SK-N-SH (cell line): ENCODE data around the gene SERPINB10. TPM values are rescaled to one million over a fixed set of nuclear protein-coding genes. Genes with fewer than 3 reads are reported as not detected.

Experiments
- CTCF ChIA-PET: fragments of 300-600, 350-600 bp; formaldehyde crosslinking; extraction: SDS; loops from one replicate; lab custom pipeline; 2021; lab: Yijun Ruan, JAX
- POLR2A ChIA-PET: fragments of 350-600 bp; sonication (Branson Sonifier 250); formaldehyde crosslinking; extraction: SDS; loops from one replicate; lab custom pipeline; 2020; ENCODE audit warnings: antibody characterized with exemption, inconsistent platforms; lab: Yijun Ruan, JAX
- DNase-seq: peaks from one replicate; pipeline ENCODE4 v3.0.0; 2012
- H2AFZ ChIP-seq: fragments of 200-600 bp; sonication (generic); 2 replicates; pipeline ENCODE4 v1.8.1; 2016; ENCODE audit warnings: antibody characterized with exemption, mild to moderate bottlenecking, low read depth
- H3F3A ChIP-seq: fragments of 200-600 bp; sonication (generic); replicated peaks from 2 replicates; pipeline ENCODE3; 2016; ENCODE audit warnings: antibody characterized with exemption, mild to moderate bottlenecking; ENCODE audit not compliant: insufficient read depth
- H3K27ac ChIP-seq, 2 experiments: fragments of 200-500 bp in 1 of 2; fragments of 200-600 bp in 1 of 2; sonication (Bioruptor generic) in 1 of 2; sonication (generic), shearing (Covaris generic) in 1 of 2; 2 replicates each; pipeline versions ENCODE4 v1.5.1 to v1.6.1; 2014 to 2016; ENCODE audit warnings: low read depth in 2 of 2, inconsistent platforms in 1 of 2, low read length in 1 of 2, mild to moderate bottlenecking in 1 of 2, mixed read lengths in 1 of 2
- H3K27me3 ChIP-seq: fragments of 200-600 bp; sonication (generic), shearing (Covaris generic); 2 replicates; pipeline ENCODE4 v1.6.1; 2016; ENCODE audit warnings: mixed run types; ENCODE audit not compliant: insufficient read depth
- H3K36me3 ChIP-seq, 2 experiments: fragments of 200-500 bp in 1 of 2; fragments of 200-600 bp in 1 of 2; sonication (Bioruptor generic) in 1 of 2; sonication (generic) in 1 of 2; replicated peaks in 1 of 2; 2 replicates each; pipeline versions ENCODE3 to v1.5.1; 2014 to 2016; ENCODE audit warnings: low read length in 1 of 2, mild to moderate bottlenecking in 1 of 2; ENCODE audit not compliant: insufficient read depth in 2 of 2, control insufficient read depth in 1 of 2
- H3K4me1 ChIP-seq, 2 experiments: fragments of 200-500 bp in 1 of 2; fragments of 200-600 bp in 1 of 2; sonication (Bioruptor generic) in 1 of 2; sonication (generic), shearing (Covaris generic) in 1 of 2; 2 replicates each; pipeline versions ENCODE4 v1.5.1 to v1.6.1; 2014 to 2016; ENCODE audit warnings: low read depth in 1 of 2, low read length in 1 of 2, mixed run types in 1 of 2; ENCODE audit not compliant: insufficient read depth in 2 of 2, control insufficient read depth in 1 of 2
- H3K4me2 ChIP-seq: fragments of 200-600 bp; sonication (generic), shearing (Covaris generic); 2 replicates; pipeline ENCODE4 v1.6.1; 2017; ENCODE audit warnings: mixed run types
- H3K4me3 ChIP-seq, 2 experiments: fragments of 200-500 bp in 1 of 2; fragments of 200-600 bp in 1 of 2; sonication (Bioruptor generic) in 1 of 2; sonication (generic), shearing (Covaris generic) in 1 of 2; 2 replicates each; pipeline versions ENCODE4 v1.5.1 to v1.8.1; 2014 to 2016; ENCODE audit warnings: low read depth in 2 of 2, inconsistent platforms in 1 of 2, low read length in 1 of 2, mild to moderate bottlenecking in 1 of 2, mixed read lengths in 1 of 2, moderate library complexity in 1 of 2
- H3K79me2 ChIP-seq: fragments of 200-600 bp; sonication (generic); 2 replicates; pipeline ENCODE4 v1.8.1; 2017; ENCODE audit warnings: mild to moderate bottlenecking; ENCODE audit not compliant: insufficient read depth
- H3K9ac ChIP-seq: fragments of 200-600 bp; sonication (generic); 2 replicates; pipeline ENCODE4 v1.6.1; 2017; ENCODE audit warnings: mixed run types
- H3K9me2 ChIP-seq: fragments of 200-600 bp; sonication (generic); 2 replicates; pipeline ENCODE4 v1.6.1; 2017; ENCODE audit warnings: mixed run types
- H3K9me3 ChIP-seq: fragments of 200-600 bp; sonication (generic); 2 replicates; pipeline ENCODE4 v1.6.1; 2017; ENCODE audit warnings: mixed run types, mild to moderate bottlenecking, moderate library complexity
- H4K20me1 ChIP-seq: fragments of 200-600 bp; sonication (generic); 2 replicates; pipeline ENCODE4 v1.6.1; 2017; ENCODE audit warnings: mild to moderate bottlenecking, mixed run types; ENCODE audit not compliant: insufficient read depth
- CTCF ChIP-seq: fragments of 200-600 bp; sonication (generic); IDR thresholded peaks from 2 replicates; pipeline ENCODE4 v1.6.1; 2017; ENCODE audit warnings: antibody characterized with exemption, mild to moderate bottlenecking, moderate library complexity
- ELF1 ChIP-seq: IDR thresholded peaks from 2 replicates; pipeline ENCODE4 v1.4.0; 2012
- EZH2phosphoT487 ChIP-seq: fragments of 200-600 bp; sonication (generic); IDR thresholded peaks from 2 replicates; pipeline ENCODE4 v1.6.1; 2017; ENCODE audit warnings: low read depth, mixed run types, mild to moderate bottlenecking, antibody characterized with exemption, moderate library complexity, borderline replicate concordance
- FOSL2 ChIP-seq: IDR thresholded peaks from 2 replicates; pipeline ENCODE4 v1.4.0; 2012; ENCODE audit warnings: low read depth, mild to moderate bottlenecking, moderate library complexity, borderline replicate concordance
- FOXM1 ChIP-seq: IDR thresholded peaks from 2 replicates; pipeline ENCODE4 v1.4.0; 2012; ENCODE audit warnings: low read depth, mild to moderate bottlenecking
- GABPA ChIP-seq: IDR thresholded peaks from 2 replicates; pipeline ENCODE4 v1.4.0; 2012; ENCODE audit warnings: low read depth, mild to moderate bottlenecking
- GATA2 ChIP-seq: sonication (generic); formaldehyde crosslinking; IDR thresholded peaks from 2 replicates; pipeline ENCODE4 v1.5.0; 2020; ENCODE audit warnings: mild to moderate bottlenecking, missing genetic modification reagents
- JUND ChIP-seq: IDR thresholded peaks from 2 replicates; pipeline ENCODE4 v1.4.0; 2012
- MEF2A ChIP-seq: IDR thresholded peaks from 2 replicates; pipeline ENCODE4 v1.4.0; 2012; ENCODE audit warnings: low read depth, borderline replicate concordance
- NRF1 ChIP-seq: IDR thresholded peaks from 2 replicates; pipeline ENCODE4 v1.6.1; 2012; ENCODE audit warnings: low read depth, mild to moderate bottlenecking, low read length
- POLR2AphosphoS5 ChIP-seq: IDR thresholded peaks from 2 replicates; pipeline ENCODE4 v1.6.1; 2012; ENCODE audit warnings: low read depth, low read length
- RAD21 ChIP-seq: IDR thresholded peaks from 2 replicates; pipeline ENCODE4 v1.6.1; 2012; ENCODE audit warnings: mild to moderate bottlenecking, low read length
- RFX5 ChIP-seq: IDR thresholded peaks from 2 replicates; pipeline ENCODE4 v1.6.1; 2012; ENCODE audit warnings: mild to moderate bottlenecking, improper control_type of control experiment, low read length
- RXRA ChIP-seq: IDR thresholded peaks from 2 replicates; pipeline ENCODE4 v1.4.0; 2012; ENCODE audit warnings: low read depth, mild to moderate bottlenecking, borderline replicate concordance
- SMC3 ChIP-seq: IDR thresholded peaks from 2 replicates; pipeline ENCODE4 v1.6.1; 2012; ENCODE audit warnings: low read depth, low read length, improper control_type of control experiment
- TCF12 ChIP-seq: IDR thresholded peaks from 2 replicates; pipeline ENCODE4 v1.4.0; 2012
- TEAD4 ChIP-seq: IDR thresholded peaks from 2 replicates; pipeline ENCODE4 v1.4.0; 2012; ENCODE audit warnings: mild to moderate bottlenecking, borderline replicate concordance; ENCODE audit not compliant: insufficient read depth
- YY1 ChIP-seq: IDR thresholded peaks from 2 replicates; pipeline ENCODE4 v1.4.0; 2012; ENCODE audit warnings: low read depth, mild to moderate bottlenecking
- WGBS: methylation state at CpG from one replicate; pipeline ENCODE4 v1.1.6; 2017; ENCODE audit warnings: low lambda C conversion rate; 5-methylcytosine and 5-hydroxymethylcytosine counted together
- polyA plus RNA-seq, 3 experiments: library from polyadenylated mRNA; depleted of rRNA; stranded (reverse); fragments of >200 nt; gene quantifications; 2 replicates each; pipeline ENCODE4 v1.2.3, GENCODE V29; 2012
- TF ChIP-seq, protein P1 (sequence below): IDR thresholded peaks from 2 replicates; pipeline ENCODE4 v1.4.0; 2012; ENCODE audit warnings: low read depth, borderline replicate concordance
- TF ChIP-seq, protein P2 (sequence below): IDR thresholded peaks from 2 replicates; pipeline ENCODE4; 2012
- TF ChIP-seq, protein P3 (sequence below): IDR thresholded peaks from 2 replicates; pipeline ENCODE4 v1.4.0; 2012; ENCODE audit warnings: low read depth, borderline replicate concordance

Gene SERPINB10
- polyA plus RNA-seq, 1 of the 3 experiments (the other 2 are of a cell fraction) = 0.10 TPM

DNA sequence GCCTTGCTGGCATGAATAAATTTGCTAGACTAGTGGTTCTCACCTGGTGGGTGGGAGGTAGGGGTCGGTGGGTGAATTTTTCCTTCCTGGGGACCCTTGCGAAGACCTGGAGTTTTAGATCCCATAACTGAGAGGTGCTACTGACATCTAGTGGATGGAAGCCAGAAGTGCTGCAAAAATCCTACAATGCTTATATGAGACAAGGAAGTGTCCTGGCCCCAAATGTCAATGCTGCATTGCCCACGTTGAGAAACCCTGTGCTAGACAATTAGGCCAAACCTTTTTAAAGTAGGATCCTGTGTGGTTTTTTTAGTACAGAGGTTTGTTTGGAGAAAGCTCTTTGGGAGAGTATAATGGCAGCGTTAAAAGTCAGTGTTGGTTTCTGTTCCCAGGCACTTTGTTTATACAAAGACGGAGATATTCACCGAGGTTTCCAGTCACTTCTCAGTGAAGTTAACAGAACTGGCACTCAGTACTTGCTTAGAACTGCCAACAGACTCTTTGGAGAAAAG lies 71.7 kb downstream of the SERPINB10 start:
- Histone ChIP-seq H3K9ac (no peak overlapping the region), H3K27me3 (no peaks in the 10 kb centered on the region), H3K27ac (no peak overlapping the region), H4K20me1 (no peaks in the 10 kb centered on the region), H3K9me3 (no peaks in the 10 kb centered on the region), H3K79me2 (peaks cover 7% of the 10 kb centered on the region), H3K4me1 (no peaks in the 10 kb centered on the region; a peak in 2 of 4 replicates), H3F3A (no peaks in the 10 kb centered on the region), H3K9me2 (no peaks in the 10 kb centered on the region), H2AFZ (peak overlapping the region; percentile 81; the same call in 1 of the 2 replicates), H3K4me2 (peak overlapping the region; percentile 38), H3K36me3 (no peaks in the 10 kb centered on the region), H3K4me3 (peak overlapping the region in 1 of 2 experiments; percentile 40; a peak in 3 of 4 replicates)
- TF ChIP-seq, protein P1, sequence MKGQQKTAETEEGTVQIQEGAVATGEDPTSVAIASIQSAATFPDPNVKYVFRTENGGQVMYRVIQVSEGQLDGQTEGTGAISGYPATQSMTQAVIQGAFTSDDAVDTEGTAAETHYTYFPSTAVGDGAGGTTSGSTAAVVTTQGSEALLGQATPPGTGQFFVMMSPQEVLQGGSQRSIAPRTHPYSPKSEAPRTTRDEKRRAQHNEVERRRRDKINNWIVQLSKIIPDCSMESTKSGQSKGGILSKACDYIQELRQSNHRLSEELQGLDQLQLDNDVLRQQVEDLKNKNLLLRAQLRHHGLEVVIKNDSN = no peak
- TF ChIP-seq CTCF = peak; percentile 97
- TF ChIP-seq POLR2AphosphoS5 = no peak
- TF ChIP-seq ELF1 = peak; percentile 41; the same call in 1 of the 2 replicates
- no peak for TF ChIP-seq RXRA
- peak; percentile 45; the same call in 1 of the 2 replicates for TF ChIP-seq SMC3
- TF ChIP-seq RFX5 = no peak
- no peak for TF ChIP-seq NRF1
- TF ChIP-seq TEAD4 = no peak
- peak; percentile 75 for TF ChIP-seq RAD21
- no peak for TF ChIP-seq GATA2 (CRISPR knock-in tag)
- TF ChIP-seq MEF2A = no peak
- TF ChIP-seq JUND = no peak
- TF ChIP-seq FOXM1 = no peak
- no peak for TF ChIP-seq GABPA
- TF ChIP-seq FOSL2 = no peak
- TF ChIP-seq, protein P2, sequence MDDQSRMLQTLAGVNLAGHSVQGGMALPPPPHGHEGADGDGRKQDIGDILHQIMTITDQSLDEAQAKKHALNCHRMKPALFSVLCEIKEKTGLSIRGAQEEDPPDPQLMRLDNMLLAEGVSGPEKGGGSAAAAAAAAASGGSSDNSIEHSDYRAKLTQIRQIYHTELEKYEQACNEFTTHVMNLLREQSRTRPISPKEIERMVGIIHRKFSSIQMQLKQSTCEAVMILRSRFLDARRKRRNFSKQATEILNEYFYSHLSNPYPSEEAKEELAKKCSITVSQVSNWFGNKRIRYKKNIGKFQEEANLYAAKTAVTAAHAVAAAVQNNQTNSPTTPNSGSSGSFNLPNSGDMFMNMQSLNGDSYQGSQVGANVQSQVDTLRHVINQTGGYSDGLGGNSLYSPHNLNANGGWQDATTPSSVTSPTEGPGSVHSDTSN = no peak
- TF ChIP-seq YY1 = no peak
- no peak for TF ChIP-seq EZH2phosphoT487
- no peak for TF ChIP-seq TCF12
- TF ChIP-seq, protein P3, sequence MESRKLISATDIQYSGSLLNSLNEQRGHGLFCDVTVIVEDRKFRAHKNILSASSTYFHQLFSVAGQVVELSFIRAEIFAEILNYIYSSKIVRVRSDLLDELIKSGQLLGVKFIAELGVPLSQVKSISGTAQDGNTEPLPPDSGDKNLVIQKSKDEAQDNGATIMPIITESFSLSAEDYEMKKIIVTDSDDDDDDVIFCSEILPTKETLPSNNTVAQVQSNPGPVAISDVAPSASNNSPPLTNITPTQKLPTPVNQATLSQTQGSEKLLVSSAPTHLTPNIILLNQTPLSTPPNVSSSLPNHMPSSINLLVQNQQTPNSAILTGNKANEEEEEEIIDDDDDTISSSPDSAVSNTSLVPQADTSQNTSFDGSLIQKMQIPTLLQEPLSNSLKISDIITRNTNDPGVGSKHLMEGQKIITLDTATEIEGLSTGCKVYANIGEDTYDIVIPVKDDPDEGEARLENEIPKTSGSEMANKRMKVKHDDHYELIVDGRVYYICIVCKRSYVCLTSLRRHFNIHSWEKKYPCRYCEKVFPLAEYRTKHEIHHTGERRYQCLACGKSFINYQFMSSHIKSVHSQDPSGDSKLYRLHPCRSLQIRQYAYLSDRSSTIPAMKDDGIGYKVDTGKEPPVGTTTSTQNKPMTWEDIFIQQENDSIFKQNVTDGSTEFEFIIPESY = no peak
- POLR2A ChIA-PET = no interaction called here
- 42% methylated on average over 6 of the region's 6 CpGs for WGBS
- DNase-seq = peak; percentile 64
- CTCF ChIA-PET = interaction anchor here (0.7 to 2.0 kb wide), 7 partner anchors 9 to 461 kb away, joined by 3 to 10 read pairs (median 6); no protein-coding TSS in a partner anchor
